Measurements from ENCODE around the gene FAM120B.

GRCh38 chr6:170292111-170292406 is 14.5 kb upstream of the FAM120B start:
- TF ChIP-seq EZH2 (IDR thresholded peaks at IDR 0.05; ENCODE audit: insufficient read depth, poor library complexity, severe bottlenecking), result no peak
- no peak for TF ChIP-seq EZH2phosphoT487 (IDR thresholded peaks at IDR 0.05; ENCODE audit: insufficient read depth, low read depth)
